Breast epithelium (tissue), 3 donors: ENCODE results near the gene PIK3IP1.
A peak's percentile ranks its signal among the peaks of the same experiment; 100 is the strongest.

ENCODE experiments used
- CTCF ChIP-seq, 3 donors: fragments of 450-650 bp; IDR thresholded peaks; one replicate each; pipeline ENCODE4 v1.5.1; 2016 to 2017; ENCODE audit warnings: antibody characterized with exemption in 3 of 3, mild to moderate bottlenecking in 3 of 3, moderate library complexity in 3 of 3
- POLR2A ChIP-seq: fragments of 450-650 bp; IDR thresholded peaks from one replicate; pipeline ENCODE4 v1.6.1; 2016; ENCODE audit warnings: antibody characterized with exemption, mild to moderate bottlenecking, moderate library complexity
- POLR2AphosphoS5 ChIP-seq, 3 donors: sonication (generic); formaldehyde crosslinking; IDR thresholded peaks; one replicate each; pipeline ENCODE4 v1.6.1; 2017; ENCODE audit warnings: antibody characterized with exemption in 3 of 3

GRCh38 chr22:31248965-31249958 is 43.0 kb downstream of the PIK3IP1 start:
- no peak for TF ChIP-seq POLR2A
- peak; percentile 22 to 86 (median 76) for TF ChIP-seq POLR2AphosphoS5 (IDR thresholded peaks at IDR 0.05)
- no peak for TF ChIP-seq CTCF (IDR thresholded peaks at IDR 0.05)
